WI38 (cell line): Measurements from ENCODE around the gene PLXNA1.

Source experiments
- H3K4me3 ChIP-seq: 2 replicates; pipeline ENCODE4 v1.5.1; 2011; ENCODE audit warnings: low read depth, mild to moderate bottlenecking, control low read depth, low read length
- TF ChIP-seq, protein P1 (sequence below): IDR thresholded peaks from 2 replicates; pipeline ENCODE4 v1.5.1; 2012; ENCODE audit warnings: low read depth, mild to moderate bottlenecking, control low read depth, low read length

PLXNA1 gene

DNA sequence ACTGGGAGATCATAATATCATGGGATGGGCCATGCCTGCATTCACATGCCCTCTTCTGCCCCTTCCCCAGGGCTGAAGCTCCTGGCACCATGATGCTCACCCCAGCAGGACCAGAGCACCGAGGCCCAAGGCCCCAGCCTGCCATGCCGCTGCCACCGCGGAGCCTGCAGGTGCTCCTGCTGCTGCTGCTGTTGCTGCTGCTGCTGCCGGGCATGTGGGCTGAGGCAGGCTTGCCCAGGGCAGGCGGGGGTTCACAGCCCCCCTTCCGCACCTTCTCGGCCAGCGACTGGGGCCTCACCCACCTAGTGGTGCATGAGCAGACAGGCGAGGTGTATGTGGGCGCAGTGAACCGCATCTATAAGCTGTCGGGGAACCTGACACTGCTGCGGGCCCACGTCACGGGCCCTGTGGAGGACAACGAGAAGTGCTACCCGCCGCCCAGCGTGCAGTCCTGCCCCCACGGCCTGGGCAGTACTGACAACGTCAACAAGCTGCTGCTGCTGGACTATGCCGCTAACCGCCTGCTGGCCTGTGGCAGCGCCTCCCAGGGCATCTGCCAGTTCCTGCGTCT is 5.6 kb downstream of the PLXNA1 start:
- H3K4me3 ChIP-seq, result no peak overlapping the region
- TF ChIP-seq, protein P1, sequence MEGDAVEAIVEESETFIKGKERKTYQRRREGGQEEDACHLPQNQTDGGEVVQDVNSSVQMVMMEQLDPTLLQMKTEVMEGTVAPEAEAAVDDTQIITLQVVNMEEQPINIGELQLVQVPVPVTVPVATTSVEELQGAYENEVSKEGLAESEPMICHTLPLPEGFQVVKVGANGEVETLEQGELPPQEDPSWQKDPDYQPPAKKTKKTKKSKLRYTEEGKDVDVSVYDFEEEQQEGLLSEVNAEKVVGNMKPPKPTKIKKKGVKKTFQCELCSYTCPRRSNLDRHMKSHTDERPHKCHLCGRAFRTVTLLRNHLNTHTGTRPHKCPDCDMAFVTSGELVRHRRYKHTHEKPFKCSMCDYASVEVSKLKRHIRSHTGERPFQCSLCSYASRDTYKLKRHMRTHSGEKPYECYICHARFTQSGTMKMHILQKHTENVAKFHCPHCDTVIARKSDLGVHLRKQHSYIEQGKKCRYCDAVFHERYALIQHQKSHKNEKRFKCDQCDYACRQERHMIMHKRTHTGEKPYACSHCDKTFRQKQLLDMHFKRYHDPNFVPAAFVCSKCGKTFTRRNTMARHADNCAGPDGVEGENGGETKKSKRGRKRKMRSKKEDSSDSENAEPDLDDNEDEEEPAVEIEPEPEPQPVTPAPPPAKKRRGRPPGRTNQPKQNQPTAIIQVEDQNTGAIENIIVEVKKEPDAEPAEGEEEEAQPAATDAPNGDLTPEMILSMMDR, result no peak

DNA sequence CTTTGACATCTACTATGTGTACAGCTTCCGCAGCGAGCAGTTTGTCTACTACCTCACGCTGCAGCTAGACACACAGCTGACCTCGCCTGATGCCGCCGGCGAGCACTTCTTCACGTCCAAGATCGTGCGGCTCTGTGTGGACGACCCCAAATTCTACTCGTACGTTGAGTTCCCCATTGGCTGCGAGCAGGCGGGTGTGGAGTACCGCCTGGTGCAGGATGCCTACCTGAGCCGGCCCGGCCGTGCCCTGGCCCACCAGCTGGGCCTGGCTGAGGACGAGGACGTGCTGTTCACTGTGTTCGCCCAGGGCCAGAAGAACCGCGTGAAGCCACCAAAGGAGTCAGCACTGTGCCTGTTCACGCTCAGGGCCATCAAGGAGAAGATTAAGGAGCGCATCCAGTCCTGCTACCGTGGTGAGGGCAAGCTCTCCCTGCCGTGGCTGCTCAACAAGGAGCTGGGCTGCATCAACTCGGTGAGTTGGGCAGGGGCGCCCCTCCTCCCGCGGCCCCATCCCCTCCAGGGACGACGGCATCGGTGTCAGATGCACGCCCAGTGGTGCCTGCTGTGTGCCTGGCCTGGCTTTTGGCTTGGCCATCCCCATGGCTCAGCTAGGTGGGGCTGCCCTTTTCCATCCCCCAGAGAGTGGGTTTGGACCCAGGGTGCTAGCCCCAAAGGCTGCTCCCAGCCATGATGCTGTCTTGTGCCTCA is 6.6 kb downstream of the PLXNA1 start:
- H3K4me3 ChIP-seq, result no peak overlapping the region

DNA sequence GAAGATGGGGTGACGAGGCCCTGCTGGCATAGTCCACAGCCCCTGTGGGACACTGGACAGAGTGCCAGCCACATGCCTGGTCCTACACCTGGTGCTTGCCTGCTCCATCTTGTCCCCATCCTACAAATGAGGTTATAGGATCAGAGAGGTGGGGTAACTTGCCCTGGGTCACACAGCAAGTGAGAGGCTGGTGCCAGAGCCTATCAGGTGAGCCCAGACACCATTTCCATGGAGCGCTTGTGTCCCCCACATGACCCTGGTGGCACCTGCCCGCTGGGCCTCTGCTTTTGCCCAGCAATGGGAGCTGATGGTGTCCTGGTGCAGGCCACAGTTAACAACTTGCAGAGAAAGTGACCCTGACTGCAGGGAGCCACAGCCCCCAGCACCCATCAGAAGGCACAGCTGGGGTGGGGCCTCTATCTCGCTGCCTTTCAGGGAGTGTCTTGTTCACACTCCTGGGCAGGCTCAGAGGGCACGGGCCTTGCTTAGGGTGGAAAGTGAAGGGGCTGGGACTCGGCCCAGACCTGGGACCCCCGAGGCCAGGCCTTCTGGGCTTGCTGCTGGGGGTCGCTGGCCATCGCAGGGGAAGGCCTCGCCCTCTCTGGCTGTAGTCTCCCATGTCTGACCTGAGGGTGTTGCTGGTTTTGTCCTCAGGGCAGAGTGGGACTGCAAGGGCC is 7.2 kb downstream of the PLXNA1 start:
- TF ChIP-seq, protein P1, result no peak
- no peak overlapping the region for H3K4me3 ChIP-seq

More for the DNA sequence above, 6.6 kb downstream of the PLXNA1 start:
- TF ChIP-seq, protein P1, result no peak

DNA sequence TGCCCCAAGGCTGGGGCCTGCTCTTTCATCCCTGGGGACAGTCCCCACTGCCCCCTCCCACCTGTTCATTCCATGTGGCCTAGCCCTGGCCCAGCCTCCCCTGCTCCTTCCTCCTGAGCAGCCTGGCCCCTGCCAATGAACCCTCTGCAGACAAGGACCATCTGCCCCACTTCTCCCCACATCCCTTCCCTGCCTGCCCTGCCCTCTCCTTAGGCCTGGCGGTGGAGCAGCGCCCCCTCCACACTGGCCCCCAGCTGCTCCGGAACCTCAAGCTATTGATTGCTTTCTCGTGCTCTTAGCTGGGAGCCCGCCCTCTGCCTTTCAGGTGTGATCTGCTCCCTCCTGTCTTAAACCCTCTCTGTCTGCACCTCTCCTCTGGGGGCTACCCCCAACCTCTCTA is 8.0 kb downstream of the PLXNA1 start:
- TF ChIP-seq, protein P1, result no peak
- H3K4me3 ChIP-seq, result no peak overlapping the region

DNA sequence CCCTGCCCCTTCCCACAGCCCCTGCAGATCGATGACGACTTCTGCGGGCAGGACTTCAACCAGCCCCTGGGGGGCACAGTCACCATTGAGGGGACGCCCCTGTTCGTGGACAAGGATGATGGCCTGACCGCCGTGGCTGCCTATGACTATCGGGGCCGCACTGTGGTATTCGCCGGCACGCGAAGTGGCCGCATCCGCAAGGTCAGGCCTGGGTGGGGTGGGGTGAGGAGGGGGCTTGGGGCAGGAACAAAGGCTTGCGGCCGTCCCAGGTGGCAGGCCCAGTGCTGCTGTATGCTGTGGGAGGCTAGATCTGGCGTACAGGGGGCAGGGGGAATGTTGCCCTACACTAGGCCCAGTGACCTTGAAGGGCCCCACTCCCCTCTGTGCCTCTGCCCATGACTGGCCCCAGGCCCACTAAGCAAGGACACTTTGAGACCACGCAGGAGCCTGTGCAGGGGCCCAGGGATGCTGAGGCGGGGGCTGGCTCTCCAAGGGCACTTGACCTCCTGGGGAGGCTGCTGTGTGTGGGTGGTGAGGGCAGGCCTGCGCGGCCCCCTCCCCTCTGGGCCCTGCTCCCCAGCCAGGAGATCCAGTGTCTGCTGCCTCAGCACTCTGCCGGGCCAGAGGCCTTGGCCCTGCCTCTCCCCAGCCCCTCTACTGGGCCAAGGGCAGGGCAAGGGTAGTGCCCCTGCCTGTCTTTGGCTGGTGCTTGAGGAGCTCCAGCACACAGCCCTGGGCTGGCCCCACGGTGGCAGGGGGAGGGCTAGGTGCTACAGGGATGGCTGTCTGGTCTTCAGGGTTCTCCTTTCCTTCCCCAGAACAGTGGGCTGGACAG is 8.7 kb downstream of the PLXNA1 start:
- H3K4me3 ChIP-seq, result no peak overlapping the region
- TF ChIP-seq, protein P1, result no peak

DNA sequence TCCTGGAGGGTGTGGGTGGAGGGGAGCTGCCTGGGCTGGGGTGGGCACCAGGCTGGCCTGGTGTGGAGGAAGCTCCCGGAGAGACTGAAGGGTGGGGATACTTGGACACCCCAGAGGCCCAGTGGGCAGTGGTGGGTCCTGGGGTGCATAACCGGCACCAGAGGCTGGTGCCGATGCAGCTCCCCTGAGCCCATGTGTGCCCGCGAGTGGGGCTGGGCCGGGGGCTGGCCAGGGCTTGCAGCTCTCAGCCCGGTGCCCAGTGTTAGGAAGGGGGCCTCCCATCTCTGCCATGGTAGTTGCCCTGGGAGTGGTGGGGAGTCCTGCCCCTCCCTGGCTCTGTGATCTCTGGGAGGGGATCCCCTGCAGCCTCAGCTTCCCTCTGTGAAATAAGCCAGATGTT is 9.3 kb downstream of the PLXNA1 start:
- no peak overlapping the region for H3K4me3 ChIP-seq
- TF ChIP-seq, protein P1, result no peak
